Activated CD4-positive, CD25-positive, alpha-beta regulatory T cell (primary cell): ENCODE data around the gene AURKAIP1.

ENCODE experiments used
- DNase-seq, 4 experiments: peaks; one replicate each; lab custom pipeline; 2025; lab: John Stamatoyannopoulos, UW

Gene AURKAIP1

DNA sequence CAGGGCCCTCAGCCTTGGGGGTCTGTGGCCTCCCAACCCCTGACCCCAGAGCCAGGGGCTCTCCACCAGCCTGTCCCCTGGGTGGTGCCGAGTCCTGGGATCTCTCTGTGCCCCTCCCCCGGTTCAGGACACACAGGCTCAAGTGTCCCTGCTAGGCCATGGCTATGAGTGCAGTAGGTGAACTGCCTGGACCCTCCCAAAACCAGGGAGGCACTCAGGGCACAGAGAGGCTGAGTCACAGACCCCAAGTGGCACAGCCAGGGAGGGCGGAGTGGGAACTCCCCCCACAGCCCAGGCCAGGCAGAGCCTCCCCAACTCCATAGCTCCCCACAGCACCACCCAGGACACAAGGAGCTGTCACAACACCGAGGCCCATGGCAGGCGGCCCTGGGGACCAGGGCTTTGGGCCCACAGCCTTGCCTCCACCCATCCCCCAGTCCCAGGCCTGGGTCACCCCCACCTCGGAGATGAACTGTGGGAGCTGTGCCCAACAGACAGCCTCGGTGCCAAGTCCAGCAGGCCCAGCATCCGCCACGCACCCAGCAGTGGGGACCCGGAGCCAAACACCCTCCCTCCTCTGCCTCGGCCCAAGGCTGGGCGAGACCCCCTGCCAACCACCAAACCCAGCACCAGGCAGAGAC lies 29.0 kb downstream of the AURKAIP1 start:
- no peak for DNase-seq

DNA sequence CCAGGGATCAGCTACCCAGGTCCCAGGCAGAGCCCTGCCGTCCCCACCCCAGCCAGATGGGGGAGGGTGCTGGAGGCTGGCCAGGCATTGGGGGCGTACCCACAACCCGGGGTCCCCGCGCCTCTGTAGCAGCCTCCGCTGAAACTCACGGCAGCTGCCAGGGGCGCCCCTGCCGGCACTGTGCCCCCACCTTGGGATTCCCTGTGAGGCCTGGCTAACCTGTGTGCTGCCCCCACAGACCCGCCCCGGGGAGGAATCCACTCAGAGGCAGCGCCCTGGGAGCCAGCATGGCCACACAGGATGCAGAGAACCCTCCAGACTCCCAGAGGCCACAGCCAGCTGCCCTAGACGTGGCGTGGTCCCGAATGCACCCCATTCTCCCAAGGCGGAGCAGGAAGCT lies 29.6 kb downstream of the AURKAIP1 start:
- no peak for DNase-seq

DNA sequence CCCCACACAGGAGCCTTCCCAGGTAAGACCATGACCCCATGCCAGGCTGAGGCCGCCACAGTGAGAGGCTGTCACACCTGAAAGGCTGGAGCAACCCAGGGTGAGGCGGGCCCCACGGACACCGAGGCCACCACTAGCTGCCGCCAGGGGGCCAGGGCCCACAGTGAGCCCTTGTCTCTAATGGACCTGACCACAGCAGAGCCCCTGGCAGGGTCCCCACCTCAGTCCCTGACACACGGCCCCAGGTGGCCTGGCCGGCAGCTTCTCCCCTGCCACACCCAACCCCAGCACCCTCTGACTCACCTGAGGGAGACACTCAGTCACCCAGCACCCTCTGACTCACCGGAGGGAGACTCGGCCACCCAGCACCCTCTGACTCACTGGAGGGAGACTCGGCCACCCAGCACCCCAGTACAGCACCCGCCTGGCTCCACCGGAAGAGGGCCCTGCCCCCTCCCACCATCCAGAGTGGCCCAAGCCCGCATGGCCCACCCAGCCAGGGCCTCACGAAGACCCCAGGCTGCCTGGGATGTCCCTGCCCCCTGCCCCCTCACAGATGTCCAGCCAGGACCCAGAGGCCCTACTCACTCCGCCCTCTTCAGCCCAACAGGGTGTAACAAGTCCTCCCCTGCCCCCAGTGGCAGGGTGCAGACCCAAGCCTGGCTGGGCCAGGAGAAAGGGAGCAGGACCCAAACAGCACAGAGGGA lies 30.2 kb downstream of the AURKAIP1 start:
- peak in 2 of 4 experiments; percentile 17 to 29 for DNase-seq

DNA sequence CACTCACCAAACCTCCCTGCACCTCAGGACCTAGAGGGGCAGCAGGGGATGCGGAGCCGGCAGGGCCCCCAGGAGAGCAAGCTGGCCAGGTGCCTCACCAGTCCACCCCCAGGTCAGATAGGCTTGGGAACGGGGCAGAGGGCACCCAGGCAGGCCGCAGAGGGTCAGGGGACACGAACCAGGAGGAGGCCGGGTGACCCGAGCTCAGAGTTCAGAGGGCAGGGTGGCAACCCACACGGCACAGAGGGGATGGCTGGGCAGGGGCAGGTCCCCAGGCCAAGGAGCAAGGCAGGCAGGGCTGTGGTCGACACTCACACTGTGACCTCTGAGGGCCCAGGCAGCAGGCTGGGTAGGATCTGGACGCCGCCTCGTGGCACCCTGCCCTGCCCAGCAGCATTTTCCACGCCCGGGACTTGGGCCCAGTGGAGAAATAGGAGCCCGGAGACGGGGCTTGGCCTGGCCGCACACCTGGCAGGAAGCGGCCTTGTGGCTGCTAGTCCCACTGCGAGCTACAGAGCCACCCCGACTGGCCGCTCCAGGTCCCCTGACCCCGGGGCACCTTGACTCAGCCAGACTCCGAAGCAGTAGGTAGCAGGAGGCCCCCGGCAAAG lies 31.1 kb downstream of the AURKAIP1 start:
- no peak for DNase-seq

DNA sequence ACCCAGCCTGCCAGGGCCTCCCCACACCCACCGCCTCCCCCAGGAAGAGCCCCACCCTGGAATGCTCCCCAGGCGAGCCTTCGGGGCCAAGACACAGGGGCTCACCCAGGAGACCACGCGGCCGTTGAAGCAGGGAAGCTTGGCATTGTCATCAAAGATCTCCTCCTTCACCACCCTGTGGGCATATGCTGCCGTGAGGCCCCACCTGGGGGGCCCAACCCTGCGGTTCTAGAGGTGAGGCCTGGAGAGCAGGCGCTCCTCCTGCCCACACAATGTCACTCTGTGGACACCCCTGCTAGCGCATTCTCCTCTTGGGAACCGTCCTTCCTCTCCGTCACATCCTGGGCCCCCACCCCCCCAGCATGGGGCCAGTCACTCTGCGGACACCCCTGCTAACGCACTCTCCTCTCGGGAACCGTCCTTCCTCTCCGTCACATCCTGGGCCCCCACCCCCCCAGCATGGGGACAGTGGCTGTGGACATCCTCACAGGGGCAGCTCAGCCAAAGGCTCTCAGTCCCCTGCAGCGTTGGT lies 32.4 kb downstream of the AURKAIP1 start:
- DNase-seq = no peak

DNA sequence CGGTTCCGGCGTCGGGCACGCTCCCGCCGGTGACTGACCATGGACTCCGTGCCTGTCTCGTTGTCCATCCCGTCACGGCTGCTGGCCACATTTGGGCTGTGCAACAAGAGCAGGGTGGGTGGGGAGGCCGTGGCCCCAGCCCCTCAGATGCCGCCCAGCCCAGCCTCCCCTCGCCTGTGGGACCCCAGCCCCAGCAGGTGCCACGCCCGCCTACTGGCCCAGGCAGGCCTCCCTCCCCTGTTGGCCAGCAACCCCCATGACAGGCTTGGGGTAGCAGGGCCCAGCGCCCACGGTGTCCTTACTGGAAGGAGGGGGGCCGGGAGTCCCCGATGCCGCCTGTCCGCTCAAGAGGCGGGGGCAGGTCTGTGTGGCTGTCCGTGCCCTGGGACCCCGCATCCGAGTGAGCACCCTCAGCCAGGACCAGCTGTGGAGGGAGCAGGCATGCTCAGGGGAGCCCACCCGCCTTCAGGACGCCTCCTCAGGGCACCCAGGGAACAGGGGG lies 32.9 kb downstream of the AURKAIP1 start:
- DNase-seq = no peak

DNA sequence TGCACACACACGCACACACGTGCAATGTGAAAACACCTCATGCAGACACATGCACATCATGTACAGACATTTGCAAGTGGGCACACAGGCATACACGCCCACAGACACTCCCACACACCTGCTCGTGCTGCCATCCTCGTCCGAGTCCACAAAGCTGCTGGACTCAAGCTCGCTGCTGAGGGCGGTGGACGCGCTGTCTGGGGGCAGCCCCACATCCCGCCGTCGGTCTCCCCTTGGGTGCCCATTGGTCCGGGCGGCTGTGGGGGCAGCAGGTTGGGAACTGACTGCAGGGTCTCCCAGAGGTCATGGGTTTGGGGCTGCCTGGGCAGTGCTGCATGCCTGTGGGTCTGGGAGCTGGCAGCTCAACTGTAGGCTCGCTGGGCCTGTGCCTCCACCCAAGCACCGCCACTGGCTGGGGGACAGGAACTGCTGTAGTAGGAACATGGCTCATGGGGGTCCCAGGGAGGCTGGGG lies 33.4 kb downstream of the AURKAIP1 start:
- DNase-seq = no peak

DNA sequence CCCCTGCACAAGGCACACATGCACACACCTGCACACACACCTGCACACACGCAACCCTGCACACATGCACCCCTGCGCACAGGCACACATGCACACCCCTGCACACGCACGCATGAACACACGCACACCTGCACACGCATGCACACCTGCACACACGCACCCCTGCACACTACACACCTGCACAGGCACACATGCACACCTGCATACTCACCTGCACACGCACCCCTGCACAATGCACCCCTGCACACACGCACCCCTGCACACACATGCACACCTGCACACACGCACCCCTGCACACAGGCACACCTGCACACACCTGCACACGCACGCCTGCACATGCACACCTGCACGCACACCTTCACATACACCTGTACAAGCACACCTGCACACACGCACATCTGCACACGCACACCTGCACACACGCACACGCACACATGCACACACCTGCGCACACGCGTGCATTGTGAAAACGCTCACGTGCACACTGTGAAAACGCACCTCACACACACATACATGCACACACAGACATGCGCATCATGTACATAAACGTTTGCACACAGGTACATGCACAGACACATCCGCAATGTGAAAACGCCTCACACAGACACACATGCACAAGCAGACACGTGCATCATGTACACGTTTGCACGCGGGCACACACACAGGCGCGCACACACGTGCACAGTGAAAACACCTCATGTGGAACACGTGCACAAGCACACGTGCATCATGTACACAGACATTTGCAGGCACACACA lies 34.0 kb downstream of the AURKAIP1 start:
- DNase-seq = no peak

DNA sequence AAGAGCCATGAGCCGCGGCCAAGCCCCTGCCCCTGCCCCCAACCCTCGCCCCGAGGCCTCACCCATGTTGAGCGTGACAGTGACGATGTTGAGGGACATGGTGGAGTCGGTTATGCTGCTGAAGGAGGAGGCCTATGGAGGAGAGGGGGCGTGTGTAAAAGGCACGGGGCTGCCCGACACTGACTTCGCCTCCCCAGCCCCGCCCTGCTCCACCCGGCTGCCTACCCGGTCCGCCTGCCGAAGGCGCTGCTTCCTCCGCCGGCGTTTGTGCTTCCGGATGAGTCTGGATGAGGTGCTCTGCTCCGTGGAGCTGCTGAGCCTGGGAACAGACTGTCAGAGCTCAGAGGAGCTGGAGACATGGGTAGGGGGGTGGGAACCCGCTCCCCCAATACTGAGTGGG lies 34.8 kb downstream of the AURKAIP1 start:
- DNase-seq = no peak

DNA sequence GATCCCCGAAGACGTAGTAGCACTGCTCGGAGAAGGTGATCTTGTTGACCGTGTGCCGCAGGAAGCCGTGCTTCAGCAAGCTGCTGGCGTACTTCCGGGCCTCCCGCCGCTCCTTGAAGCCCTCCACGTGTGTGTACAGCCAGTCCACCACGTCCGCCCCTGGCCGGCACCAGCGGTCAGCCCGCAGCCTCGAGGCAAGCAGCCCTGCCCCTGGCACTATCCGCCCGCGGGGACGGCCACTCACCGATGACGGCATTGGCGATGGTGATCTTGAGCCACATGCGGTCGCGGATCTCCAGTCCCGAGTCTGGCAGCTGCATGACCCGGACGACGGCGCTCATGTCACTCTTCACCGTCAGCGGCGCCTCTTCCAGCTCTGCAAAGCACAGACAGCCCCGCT lies 36.7 kb downstream of the AURKAIP1 start:
- no peak for DNase-seq

DNA sequence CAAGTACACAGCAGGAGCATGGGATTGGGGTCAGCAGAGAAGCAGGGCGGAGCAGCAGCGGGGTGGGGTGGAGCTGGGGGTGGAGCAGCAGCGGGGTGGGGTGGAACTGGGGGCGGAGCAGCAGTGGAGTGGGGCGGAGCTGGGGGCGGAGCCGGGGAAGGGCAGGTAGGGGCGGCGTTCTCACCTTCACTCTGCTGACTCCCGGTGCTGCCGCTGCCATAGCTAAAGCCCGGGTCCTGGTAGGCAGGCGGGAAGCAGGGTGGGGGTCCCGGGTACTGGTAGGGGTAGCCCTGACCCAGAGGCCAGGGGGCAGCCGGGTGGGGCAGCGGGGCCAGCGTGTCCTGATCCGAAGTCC lies 37.2 kb downstream of the AURKAIP1 start:
- no peak for DNase-seq

DNA sequence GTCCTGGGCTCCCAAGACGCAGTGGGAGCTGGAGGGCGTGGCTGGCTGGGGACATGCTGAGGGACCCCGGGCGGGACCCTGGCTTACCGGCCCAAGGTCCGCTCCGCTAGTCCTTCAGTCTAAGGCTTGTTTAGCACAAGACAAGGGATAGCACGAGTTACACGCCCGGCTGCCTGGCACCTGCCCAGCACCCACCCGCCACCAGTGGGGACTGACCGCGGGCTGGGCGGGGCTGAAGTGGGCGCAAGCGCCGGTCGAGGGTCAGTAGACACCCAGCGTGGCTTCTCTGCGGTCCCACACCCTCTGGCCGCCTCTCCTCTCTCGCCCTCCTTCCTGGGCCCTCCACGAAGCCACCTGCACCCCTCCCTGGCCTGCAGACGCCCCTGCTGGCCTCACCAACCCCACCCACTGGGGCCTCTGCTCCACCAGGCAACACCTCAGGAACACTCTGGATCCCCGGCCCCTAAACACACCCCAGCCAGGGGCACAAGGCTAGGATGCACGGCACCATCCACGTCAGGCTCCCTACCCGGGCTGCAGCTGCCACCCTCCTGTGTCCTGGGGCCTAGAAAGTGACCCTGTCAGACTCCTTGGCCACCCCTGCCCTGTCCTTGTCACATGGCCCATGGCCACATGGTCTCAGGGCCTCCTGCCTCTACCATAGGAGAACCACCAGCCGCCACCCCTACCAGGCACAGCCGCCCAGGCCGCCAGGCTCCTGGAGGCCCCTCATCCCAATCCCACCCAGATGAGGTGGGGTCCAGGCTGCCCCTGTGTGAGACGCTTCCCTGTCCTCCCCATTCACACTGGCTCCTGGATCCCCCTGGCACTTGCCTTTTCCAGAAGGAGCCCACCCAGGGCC lies 37.8 kb downstream of the AURKAIP1 start:
- no peak for DNase-seq

DNA sequence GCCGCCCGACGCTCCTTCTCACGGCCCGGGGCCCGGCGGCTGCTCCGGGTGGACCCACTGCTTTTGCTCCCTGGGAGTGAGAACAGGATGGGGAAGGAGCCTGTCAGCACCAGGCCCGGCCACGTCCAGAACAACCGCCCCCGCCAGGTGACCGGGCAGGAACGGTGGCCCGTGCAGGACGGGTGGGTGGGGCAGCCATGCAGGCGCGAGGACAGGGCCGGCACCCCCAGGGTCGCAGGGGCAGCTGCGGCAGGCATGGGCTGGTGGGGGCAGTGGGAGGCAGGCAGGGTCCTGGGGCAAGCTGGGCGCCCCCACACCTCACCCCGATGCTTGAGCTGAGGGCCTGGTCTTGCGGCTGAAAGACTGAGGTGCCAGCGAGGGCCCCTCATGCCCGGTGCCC lies 38.6 kb downstream of the AURKAIP1 start:
- no peak for DNase-seq

DNA sequence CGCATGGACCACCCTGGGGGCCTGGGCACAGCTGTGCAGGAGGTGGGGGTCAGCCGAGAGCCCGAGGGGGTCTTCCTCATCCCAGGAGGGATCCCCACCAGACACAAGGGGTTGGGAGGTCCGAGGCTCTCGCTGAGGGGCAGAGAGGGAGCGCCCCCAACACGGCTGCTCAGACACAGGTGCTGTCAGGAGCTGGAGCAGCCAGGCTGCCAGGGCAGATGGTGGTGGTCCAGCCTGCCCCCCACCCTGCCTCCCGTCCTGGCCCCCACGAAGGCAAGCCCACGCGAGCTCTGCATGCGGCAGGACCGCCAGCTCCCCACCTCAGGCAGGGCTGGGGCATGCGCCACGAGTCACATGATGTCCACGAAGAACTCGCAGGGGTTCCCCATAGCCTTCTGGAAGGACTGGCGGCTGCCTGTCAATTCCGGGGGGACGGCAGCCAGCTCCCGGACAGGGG lies 39.2 kb downstream of the AURKAIP1 start:
- no peak for DNase-seq

DNA sequence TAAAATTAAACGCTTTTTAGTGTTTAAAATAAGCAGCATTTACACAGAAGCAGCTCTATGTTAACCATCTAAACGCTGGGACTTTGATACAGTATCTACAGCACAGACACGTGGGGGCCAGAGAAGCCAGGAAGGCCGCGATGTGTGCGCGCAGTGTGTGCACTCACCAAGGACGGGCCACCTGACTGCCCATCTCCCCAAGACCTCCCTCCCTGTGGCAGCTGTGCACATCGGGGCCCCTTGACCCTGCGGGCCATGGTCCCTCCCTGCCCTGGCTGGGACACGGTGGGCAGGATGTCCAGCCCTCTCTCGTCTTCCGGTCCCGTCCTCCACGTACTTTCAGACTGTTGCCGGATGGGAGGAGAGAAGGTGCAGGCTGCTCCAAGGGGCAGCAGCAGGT lies 39.7 kb downstream of the AURKAIP1 start:
- DNase-seq = no peak

DNA sequence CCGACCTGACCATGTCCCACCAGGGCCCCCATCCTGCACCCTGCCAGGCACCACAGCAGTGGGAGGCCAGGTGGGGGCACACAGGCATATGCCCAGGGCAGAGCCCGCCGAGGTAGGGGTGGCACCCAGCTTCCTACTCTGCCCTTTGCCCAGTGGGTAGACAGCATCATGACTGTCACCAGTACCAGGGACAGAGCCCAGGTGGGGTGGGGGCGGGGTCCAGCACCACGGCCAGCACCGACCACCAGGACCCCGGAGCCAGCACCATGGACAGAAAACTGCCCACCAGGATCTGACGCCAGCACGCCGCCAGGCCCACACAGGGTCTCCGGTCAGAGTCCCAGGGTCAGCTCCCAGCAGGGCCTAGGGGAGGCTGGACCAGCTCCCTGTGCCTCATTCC lies 40.2 kb downstream of the AURKAIP1 start:
- DNase-seq = no peak

DNA sequence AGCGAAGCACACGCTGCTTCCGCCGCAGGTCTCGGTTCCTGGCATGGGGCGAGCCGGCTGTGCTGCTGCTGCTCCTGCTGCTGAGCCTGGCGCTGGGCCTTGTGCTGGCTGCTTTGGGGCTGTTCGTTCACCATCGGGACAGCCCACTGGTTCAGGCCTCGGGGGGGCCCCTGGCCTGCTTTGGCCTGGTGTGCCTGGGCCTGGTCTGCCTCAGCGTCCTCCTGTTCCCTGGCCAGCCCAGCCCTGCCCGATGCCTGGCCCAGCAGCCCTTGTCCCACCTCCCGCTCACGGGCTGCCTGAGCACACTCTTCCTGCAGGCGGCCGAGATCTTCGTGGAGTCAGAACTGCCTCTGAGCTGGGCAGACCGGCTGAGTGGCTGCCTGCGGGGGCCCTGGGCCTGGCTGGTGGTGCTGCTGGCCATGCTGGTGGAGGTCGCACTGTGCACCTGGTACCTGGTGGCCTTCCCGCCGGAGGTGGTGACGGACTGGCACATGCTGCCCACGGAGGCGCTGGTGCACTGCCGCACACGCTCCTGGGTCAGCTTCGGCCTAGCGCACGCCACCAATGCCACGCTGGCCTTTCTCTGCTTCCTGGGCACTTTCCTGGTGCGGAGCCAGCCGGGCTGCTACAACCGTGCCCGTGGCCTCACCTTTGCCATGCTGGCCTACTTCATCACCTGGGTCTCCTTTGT lies 41.3 kb downstream of the AURKAIP1 start:
- DNase-seq = no peak

DNA sequence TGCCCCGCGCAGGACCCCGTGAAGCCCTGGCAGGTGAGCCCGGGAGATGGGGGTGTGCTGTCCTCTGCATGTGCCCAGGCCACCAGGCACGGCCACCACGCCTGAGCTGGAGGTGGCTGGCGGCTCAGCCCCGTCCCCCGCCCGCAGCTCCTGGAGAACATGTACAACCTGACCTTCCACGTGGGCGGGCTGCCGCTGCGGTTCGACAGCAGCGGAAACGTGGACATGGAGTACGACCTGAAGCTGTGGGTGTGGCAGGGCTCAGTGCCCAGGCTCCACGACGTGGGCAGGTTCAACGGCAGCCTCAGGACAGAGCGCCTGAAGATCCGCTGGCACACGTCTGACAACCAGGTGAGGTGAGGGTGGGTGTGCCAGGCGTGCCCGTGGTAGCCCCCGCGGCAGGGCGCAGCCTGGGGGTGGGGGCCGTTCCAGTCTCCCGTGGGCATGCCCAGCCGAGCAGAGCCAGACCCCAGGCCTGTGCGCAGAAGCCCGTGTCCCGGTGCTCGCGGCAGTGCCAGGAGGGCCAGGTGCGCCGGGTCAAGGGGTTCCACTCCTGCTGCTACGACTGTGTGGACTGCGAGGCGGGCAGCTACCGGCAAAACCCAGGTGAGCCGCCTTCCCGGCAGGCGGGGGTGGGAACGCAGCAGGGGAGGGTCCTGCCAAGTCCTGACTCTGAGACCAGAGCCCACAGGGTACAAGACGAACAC lies 42.1 kb downstream of the AURKAIP1 start:
- no peak for DNase-seq

DNA sequence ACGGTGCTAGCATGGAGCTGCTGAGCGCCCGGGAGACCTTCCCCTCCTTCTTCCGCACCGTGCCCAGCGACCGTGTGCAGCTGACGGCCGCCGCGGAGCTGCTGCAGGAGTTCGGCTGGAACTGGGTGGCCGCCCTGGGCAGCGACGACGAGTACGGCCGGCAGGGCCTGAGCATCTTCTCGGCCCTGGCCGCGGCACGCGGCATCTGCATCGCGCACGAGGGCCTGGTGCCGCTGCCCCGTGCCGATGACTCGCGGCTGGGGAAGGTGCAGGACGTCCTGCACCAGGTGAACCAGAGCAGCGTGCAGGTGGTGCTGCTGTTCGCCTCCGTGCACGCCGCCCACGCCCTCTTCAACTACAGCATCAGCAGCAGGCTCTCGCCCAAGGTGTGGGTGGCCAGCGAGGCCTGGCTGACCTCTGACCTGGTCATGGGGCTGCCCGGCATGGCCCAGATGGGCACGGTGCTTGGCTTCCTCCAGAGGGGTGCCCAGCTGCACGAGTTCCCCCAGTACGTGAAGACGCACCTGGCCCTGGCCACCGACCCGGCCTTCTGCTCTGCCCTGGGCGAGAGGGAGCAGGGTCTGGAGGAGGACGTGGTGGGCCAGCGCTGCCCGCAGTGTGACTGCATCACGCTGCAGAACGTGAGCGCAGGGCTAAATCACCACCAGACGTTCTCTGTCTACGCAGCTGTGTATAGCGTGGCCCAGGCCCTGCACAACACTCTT lies 42.8 kb downstream of the AURKAIP1 start:
- no peak for DNase-seq
